Fibroblast of skin of right quadriceps (primary cell): ENCODE results near the gene COX15.
A peak's percentile ranks its signal among the peaks of the same experiment; 100 is the strongest.
"Not testable (repeated sequence)": the region's sequence is repeated elsewhere in the genome, so short reads cannot be mapped to it uniquely, and the experiment has no call there.

Experiments used
- DNase-seq: peaks from one replicate; pipeline ENCODE4 v3.0.0-alpha.2; 2013

The COX15 gene

DNA sequence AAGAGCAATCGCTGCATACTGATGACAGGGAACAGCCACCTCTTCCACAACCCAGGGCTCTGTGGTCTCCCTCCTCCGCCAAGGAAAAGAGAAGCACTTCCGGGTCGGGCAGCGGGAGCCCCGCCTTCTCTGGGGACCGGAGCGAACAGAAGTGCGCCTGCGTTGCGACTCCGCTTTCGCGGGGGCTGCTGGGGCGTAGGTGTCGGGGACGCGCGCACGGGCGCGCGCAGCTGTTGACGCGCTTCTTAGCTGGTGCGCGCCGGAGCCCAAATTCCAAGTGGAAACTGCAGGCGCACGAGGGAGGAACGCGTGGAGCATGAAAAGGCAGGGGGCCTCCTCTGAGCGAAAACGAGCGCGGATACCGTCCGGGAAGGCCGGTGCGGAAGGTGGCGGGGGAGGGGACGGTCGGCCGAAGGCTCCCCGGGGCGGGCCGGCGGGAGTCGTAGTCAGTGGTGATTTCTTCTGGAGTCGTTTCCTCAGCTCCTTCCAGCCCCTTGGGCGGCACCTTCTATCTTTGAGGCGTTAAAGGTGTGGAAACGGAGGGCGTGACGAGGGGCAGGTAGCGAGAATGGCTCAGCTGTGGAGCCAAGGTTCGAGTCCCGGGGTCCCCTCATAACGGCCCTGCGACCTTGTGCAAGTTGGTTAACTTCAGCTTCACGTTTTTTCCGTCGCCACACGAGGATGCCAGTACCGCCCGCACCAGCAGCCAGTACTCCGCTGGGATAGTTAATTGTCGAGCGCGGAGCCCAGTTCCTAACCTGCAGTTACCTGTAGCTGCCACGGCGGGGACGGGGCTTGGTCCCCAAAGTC, at the start of gene COX15, which contains the start of gene CUTC:
Gene COX15 (minus strand): TSS at position 95 of the 810 bp plus-strand sequence. CDS start 78 bp downstream, at position 17.
Gene CUTC (plus strand): TSS at position 202 of the 810 bp plus-strand sequence. CDS start 115 bp downstream, at position 317.
- peak; percentile 95 for DNase-seq

DNA sequence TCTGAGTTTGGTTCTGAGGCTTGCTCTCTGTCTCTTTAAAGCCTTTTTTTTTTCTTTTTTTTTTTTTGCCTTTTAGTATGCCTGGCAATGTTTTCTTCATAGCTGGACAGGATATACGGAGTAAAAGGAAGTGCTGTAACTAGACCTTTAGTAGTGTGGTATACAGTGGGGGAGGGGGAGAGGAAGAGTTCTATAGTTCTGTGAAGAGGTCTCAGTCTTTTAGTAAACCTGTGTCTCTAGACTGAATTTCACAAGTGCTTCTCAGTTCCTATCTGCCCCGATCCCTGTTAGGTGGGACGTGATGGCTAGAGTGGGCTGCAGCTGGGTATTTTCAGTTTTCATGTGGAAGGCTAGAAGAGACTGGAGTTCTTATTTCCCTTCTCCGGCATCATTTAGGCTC, 47.4 kb upstream of the COX15 start:
- peak; percentile 83 for DNase-seq

DNA sequence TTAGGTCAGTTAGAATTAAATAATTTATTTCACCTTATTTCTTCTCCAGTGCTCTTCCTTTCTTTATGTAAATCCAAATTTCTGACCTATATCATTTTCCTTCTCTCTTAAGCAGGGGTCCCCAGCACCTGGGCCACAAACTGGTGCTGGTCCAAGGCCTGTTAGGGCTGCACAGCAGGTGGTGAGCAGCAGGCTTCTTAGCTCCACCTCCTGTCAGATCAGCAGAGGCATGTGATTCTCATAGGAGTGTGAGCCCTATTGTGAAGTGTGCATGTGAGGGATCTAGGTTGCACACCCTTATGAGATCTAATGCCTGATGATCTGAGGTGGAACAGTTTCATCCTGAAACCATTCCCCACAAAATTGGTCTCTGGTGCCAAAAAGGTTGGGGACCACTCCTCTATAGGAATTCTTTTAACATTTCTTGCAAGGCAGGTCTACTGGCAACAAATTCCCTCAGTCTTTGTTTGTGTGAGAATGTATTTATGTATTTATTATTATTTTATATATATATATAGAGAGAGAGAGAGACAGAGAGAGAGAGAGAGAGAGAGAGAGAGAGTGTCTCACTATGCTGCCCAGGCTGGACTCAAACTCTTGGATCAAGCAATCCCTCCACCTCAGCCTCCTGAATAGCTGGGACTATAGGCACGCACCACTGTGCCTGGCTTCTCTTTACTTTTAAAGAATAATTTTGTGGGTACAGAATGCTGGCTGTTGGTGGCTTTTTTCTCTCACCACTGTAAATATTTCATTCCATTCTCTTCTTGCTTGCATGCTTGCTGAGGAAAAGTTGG, 46.2 kb upstream of the COX15 start:
- DNase-seq = no peak

DNA sequence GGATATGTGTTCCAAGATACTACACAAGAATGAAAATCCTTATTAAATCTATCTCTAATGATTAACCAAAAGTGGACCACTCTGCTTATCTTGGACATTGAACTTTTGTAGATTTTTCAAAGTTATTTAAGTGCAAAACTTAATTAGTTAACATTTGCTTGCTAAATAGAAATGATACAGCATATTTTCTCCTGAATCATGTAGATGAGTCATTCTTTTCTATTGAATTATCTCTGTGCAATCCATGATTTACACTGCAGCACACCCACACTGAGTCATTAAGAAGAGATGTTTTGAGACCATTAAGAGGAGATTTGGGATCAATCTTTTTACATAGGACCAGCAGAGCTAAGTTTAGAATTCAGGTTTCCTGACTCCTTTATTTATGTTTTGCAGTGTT, 43.9 kb upstream of the COX15 start:
- DNase-seq = peak; percentile 92

DNA sequence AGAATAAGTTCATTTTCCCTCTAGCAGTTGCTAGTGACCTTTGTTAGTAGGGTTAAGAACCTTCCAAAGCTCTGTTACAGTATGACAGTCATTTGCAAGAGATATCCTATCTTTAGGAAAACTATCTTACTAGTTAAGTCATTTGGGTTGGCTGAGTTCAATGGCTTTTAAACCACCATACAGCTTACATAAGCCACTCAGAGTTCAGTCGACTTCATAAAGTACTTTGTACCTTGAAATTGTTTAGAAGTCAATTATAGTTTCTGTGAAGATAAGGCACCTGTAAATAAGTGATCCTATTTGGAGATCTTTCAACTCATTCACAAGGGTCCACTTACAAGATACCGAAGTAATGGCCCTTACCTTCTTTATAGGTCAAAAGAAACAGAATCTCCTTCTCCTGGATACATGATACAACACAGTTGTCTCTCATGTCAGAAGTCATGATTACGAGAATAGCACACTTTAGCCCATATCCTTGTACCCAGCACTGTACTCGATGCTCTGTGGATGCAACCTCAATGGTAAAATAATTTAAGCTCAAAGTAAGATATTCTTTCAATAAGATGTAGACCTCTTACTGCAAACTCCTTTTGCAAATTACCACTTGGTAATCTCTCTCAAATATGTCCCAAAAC, 38.6 kb upstream of the COX15 start:
- no peak for DNase-seq

DNA sequence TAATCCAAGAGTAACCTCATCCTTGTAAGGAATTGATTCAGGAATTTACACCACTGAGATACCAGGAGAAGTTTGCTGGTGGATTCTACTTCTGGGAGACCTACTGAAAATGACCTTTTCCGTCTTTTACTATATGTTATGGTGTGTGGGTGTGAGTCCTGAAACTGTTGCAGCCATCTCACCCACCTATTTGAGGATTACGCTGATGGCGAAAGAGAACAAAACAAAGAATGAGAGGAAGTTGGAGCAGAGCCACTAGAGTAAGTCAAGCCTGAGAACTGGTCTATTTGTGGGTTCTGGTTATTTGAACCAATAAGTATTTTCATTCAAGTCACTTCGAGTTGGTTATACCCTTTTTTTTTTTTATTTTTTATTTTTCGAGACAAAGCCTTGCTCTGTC, 37.8 kb upstream of the COX15 start:
- no peak for DNase-seq

DNA sequence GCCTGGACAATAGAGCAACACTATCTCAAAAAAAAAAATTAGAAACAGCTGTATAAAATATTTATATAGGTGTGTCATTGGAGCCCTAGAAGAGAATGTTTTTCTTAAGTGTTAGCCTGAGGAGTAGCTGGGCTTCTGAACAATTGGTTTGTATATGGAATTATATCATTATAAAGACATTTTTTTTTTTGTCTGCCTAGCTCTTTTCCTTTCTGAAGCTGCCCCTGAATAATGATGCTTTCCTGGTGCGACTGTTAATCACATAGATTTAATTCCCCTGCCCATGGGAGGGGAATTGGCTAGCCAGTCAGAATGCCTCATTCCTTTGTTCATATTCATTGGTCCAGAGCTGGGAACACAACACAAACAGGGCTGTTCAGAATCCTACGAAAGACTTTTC, 36.6 kb upstream of the COX15 start:
- DNase-seq = peak; percentile 46

DNA sequence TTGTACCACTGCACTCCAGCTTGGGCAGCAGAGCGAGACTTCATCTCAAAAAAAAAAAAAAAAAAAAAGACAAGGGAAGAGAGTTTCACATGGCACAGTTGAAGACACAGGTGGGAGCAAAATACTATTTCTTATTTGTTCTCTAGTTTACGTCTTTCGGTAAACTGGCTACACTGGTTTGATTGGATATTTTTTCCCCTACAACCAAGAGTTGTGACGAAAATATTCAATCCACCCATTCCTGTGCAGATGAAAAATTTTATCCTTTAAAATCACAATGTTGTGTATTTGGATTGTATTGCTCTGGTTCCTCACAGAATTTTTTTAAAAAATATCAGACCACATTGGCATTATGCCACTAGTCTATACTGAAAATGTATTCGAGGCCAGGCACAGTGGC, 36.0 kb upstream of the COX15 start:
- no peak for DNase-seq

DNA sequence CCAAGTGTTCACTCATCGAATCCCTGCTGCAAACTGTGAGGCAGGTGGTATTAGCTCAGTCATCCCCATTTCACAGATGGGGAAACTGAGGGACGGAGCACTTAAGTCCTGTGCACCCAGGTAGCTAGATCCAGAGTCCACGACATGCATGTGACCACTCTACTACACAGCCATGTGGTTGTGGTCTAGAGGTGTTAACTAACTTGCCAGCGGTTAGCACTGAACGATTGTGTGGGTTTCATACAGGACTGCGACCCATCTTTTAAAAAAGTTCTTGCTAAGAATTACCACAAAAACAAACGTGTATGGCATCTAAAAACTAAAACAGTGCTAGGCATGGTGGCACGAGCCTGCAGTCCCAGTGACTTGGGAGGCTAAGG, 34.4 kb upstream of the COX15 start:
- DNase-seq = no peak

DNA sequence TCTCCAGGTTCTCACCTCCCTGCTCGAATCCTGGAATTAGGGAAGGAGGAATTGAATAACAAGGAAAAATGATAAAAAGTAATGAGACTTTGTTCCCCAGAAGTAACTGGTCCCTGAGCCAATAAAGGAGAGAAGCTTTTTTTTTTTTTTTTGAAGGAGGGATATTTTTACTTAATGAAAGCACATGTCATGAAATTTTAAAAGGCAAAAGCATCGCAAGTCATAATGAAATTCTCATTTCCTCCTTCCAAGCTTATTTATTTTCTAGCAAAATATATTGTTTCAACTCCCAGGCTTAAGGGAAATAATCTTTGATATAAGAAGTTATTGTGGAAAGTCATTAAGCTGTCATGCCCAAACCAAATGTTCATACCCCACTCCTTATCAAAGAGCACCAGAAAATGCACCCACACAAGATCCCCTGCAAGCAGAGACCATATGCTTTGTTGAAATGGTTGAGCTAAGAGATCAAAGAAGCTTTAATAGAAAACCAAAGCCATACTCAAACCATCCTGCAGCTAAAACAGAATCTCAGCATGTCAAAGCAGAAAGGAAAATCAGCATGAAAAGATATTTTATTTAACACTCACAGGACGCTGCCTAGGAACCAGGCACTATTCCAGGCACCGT, 33.9 kb upstream of the COX15 start:
- no peak for DNase-seq

DNA sequence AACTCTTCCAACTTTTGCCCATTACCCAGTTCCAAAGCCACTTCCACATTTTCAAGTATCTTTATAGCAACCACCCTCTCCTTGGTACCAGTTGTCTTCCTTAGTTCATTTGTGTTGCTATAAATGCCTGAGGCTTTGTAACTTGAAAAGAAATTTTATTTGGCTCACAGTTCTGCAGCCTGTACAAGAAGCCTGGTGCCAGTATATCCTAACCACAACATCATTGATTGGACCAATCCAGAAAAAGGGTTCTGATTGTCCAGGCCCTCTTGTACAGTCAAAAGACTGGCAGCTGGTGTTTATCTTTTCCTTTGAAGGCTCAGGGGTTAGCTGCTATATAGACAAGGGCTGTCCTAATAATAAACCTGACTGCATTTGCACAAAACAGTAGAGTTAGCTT, 29.4 kb upstream of the COX15 start:
- no peak for DNase-seq

DNA sequence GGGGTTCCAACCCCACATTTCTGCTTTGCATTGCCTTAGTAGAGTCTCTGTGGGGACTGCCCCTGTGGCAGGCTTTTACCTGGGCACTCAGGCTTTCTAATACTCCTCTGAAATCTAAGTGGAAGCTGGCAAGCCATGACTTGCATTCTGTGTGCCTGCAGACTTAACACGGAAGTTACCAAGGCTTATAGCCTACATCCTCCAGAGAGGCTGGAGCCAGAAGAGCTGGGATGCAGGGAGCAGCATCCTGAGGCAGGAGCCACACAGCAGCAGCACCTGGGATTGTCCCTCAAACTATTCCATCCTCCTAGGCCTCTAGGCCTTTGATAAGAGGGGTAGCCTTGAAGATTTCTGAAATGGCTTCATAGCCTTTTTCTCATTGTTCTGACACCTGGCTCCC, 28.4 kb upstream of the COX15 start:
- no peak for DNase-seq

DNA sequence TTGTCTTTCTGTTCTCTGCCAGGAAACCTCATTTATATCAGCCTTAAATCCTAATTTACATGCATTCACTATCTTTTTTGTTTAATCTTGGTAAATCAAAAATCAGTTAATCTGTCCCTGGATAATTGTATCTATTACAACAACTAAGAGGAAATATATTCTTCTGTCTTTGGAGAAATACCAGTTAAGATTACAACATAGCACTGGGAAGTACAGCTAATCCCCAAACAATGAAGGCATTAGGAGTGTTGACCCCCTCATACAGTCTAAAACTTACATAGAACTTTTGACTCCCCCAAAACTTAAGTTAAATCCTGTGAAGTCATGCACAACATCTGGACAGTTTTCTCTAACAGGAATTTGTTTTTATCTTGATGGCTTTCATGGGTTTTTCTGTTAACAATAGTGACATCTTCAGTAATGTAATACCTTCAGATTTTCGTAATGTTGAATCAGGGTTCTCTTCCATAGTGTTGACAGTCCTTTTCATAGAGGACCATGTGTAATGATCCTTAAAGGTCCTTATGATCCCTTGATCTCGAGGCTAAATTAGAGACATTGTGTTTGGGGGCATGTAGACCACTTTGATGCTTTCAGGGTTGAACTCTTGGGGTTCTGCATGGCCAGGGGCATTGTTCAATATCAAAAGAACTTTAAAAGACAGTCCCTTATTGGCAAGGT, 26.4 kb upstream of the COX15 start:
- peak; percentile 23 for DNase-seq

DNA sequence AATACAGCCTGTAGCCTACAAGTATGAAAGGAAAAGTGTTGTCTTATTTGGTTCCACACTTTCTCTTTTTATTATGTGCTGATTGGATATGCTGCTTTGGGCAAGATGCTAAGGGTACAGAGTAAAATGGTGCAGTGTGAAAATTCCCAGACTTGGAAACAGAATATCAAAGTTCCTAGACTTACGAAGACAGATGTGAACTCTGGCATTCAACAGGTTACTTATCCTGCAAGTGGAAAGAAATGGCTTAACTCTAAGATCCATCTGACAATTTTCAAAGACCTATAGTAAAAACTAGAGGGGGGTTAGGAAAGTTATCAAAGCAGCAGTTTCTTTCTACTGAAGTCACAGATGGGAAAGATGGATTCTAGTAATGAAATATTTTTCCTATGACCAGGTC, 24.2 kb upstream of the COX15 start:
- DNase-seq = no peak

DNA sequence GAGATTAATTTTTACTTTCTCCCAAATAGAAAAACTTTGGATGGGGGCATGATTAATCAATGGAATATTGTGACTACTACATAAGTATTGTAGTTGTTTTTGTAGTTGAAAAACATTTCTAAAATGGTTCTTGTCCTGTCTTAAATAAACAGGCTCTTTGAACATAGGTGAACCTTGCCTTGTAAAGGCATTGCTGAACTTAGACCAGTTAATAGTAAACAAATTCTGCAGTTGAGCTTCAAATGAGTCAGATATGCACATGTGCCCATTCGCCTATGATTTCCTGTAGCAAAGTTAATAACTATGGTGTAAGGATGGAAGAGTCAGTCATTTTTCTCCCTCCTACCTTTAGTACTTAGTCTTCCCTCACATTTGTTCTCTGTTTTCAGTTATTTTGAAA, 22.7 kb upstream of the COX15 start:
- no peak for DNase-seq

DNA sequence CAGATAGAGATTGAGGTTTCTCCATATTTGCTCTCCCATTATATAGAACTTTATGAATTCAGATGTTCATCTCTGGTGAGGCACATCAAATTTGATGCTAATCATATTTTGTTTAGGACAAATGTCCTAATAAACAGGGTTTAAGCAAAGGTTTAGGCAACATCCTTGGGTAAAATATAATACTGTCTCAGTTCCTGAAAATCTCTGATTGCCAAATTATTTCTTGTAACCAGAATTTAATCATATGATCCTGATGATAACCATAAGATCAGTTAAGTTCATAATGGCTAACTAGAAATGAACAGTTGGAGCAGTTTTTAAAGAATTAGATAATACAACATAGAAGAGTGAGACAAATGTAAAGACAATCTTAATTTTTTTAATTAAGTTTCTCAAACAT, 18.7 kb upstream of the COX15 start:
- DNase-seq = no peak

DNA sequence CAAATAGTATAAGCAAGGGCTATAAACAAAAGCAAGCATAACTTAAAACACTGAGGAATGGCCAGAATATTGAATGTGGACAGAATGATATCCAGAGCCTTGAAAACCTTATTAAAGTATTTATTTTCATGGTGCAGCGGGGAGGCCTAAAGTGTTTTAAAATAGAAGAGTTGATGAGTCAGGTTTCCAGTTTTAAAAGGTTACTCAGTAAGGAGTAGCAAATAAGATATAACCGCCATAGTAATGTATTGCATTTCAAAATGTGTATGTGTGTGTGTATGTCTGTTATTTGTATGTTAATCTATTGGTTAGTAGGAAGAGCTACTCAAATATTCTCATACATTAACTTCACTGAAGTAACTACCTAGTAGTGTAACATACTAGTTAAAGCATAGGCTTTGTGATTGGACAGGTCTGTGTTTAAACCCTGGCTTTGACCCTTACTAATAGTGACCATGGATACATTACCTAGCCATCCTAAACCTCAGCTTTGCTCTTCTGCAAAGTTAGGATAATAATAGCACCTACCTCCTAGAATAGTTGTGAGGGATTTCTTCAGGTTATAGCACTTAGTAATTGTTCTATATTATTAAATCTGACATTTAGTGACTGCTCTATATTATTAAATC, 17.0 kb upstream of the COX15 start:
- no peak for DNase-seq

DNA sequence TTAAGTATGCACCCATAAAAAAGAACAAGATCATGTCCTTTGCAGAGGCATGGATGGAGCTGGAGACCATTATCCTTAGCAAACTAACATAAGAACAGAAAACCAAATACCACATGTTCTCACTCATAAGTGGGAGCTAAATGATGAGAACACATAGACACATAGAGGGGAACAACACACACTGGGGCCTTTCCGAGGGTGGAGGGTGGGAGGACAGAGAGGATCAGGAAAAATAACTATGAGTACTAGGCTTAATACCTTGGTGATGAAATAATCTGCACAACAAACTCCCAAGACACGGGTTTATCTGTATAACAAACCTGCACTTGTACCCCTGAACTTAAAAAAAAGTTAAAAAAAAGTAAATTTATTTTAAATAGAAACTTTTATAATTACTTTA, 14.2 kb upstream of the COX15 start:
- not testable (repeated sequence) for DNase-seq

DNA sequence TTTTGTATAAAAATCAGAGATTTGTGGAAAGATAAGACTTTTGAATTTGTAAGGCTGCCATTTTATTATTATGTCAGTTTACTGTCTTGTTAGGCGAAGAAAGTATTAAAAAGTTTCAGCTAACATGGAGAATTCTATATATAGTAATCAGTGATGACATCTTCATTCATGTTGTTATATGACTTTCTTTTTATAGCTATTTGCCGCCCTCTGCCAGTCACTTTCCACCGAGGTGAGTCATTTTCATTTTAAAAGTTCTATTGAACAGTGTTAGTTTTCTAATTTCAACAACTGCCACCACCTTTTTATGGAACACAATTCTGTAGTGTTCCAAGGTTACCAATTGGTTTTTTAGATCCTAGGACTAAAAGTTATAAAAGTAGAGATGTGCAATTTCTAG, 11.9 kb upstream of the COX15 start:
- DNase-seq = no peak

DNA sequence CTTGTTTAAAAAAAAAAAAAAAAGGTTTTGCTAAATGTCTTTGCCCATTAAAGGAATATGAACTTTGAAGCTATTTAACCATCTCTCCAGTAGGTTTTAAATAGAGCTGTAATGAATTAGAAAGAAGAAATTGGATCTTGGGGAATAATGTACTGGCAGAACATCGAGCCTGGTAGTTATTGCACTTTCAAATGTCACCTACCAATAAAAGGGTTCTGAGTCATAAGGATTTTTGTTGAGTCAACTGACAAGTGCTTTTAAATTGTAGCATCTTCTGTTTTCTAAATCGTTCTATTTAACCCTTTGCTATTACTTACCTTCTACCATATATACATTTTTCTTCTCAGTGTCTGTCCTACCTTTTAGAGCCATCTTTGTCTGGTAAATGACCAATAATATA, 10.8 kb upstream of the COX15 start:
- DNase-seq = peak; percentile 13

DNA sequence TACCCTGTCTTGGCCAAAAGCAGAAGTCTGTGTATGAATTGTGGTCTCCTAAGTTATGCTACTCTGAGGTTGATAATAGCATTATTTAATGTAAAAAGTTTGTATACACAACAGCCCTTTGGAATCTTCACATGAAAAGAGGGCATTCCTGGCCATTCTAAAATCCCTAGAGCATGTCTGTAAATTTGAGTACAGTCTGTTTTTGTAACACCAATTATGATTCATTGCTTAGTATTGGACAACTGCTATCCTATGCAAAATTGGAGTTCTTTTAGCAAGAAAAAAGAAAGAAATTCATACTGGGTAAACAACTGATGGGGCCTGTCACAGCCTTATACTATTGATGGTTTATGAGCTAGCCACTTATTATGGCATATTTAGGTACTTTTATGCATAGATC, 10.3 kb upstream of the COX15 start:
- DNase-seq = peak; percentile 34

DNA sequence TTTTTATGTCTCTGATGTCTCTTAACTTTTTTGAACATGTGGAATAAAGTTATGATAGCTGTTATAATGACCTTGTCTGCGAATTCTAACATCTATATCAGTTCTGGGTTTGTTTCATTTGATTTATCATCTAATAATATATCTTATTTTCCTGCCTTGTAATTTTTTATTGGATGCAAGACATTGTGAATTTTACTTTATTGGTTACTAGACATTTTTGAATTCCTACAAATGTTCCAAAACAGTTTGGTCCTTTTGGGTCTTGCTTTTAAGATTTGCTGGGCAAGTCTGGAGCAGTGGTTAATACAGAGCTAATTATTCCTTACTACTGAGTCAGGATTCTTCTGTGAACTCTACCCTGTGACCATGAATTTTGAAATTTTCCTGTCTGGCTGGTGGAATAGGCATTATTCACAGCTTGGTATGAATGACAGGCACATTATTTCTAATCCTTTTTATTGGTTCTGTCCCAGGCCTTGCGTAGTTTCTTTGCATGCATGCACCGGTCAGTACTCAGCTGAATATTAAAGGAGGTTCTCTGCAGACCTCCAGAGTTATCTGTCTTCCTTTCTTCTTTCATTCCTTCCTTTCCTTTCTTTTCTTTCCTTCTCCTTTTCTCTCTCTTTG, 9.1 kb upstream of the COX15 start:
- no peak for DNase-seq
